NCI-H1092 treated with DMSO at 0.1 percent for 48 hours (cell line): Measurements from ENCODE around the gene AGPAT4.
"Not testable (repeated sequence)": the region's sequence is repeated elsewhere in the genome, so short reads cannot be mapped to it uniquely, and the experiment has no call there.

Source experiments
- DNase-seq: peaks from one replicate; lab custom pipeline; 2025; lab: John Stamatoyannopoulos, UW

Gene AGPAT4

GRCh38 chr6:161200610-161201370 is 73.1 kb downstream of the AGPAT4 start:
- no peak for DNase-seq

- no peak for DNase-seq
These were observed 74.0 kb downstream of the AGPAT4 start for GRCh38 chr6:161199850-161200249.

- no peak for DNase-seq
These were observed 74.9 kb downstream of the AGPAT4 start for GRCh38 chr6:161198783-161199460.

GRCh38 chr6:161198176-161198575 is 75.7 kb downstream of the AGPAT4 start:
- DNase-seq, result no peak

- no peak for DNase-seq
These were observed 78.5 kb downstream of the AGPAT4 start for GRCh38 chr6:161195386-161195785.

- DNase-seq, result no peak
These were observed 79.5 kb downstream of the AGPAT4 start for GRCh38 chr6:161194374-161194773.

- DNase-seq, result no peak
These were observed 81.0 kb downstream of the AGPAT4 start for GRCh38 chr6:161192636-161193411.

GRCh38 chr6:161191671-161192070 is 82.2 kb downstream of the AGPAT4 start:
- no peak for DNase-seq

- DNase-seq, result no peak
These were observed 82.9 kb downstream of the AGPAT4 start for GRCh38 chr6:161191007-161191406.

- no peak for DNase-seq
These were observed 84.0 kb downstream of the AGPAT4 start for GRCh38 chr6:161189891-161190290.

GRCh38 chr6:161188547-161189465 is 85.1 kb downstream of the AGPAT4 start:
- no peak for DNase-seq

GRCh38 chr6:161186173-161186769 is 87.6 kb downstream of the AGPAT4 start:
- DNase-seq, result no peak

- no peak for DNase-seq
These were observed 92.7 kb downstream of the AGPAT4 start for GRCh38 chr6:161181121-161181520.

- DNase-seq, result not testable (repeated sequence)
These were observed 95.7 kb downstream of the AGPAT4 start for GRCh38 chr6:161178155-161178554.

GRCh38 chr6:161176428-161176827 is 97.4 kb downstream of the AGPAT4 start:
- DNase-seq, result not testable (repeated sequence)

- not testable (repeated sequence) for DNase-seq
These were observed 101.1 kb downstream of the AGPAT4 start for GRCh38 chr6:161172769-161173168.

GRCh38 chr6:161171207-161171606 is 102.7 kb downstream of the AGPAT4 start:
- DNase-seq, result no peak

GRCh38 chr6:161169696-161170095 is 104.2 kb downstream of the AGPAT4 start:
- DNase-seq, result peak; percentile 39

GRCh38 chr6:161169035-161169434 is 104.8 kb downstream of the AGPAT4 start:
- DNase-seq, result no peak

- peak; percentile 90 for DNase-seq
These were observed 105.5 kb downstream of the AGPAT4 start for GRCh38 chr6:161168281-161168891.

GRCh38 chr6:161166677-161167076 is 107.2 kb downstream of the AGPAT4 start:
- DNase-seq, result no peak
